ENCODE results near the gene SND1. TPM values are rescaled to one million over a fixed set of nuclear protein-coding genes. Genes with fewer than 3 reads are reported as not detected.

SND1 gene
- total RNA-seq, 6 experiments from 2014 or later = 77.5 to 150 (median 126) TPM

DNA sequence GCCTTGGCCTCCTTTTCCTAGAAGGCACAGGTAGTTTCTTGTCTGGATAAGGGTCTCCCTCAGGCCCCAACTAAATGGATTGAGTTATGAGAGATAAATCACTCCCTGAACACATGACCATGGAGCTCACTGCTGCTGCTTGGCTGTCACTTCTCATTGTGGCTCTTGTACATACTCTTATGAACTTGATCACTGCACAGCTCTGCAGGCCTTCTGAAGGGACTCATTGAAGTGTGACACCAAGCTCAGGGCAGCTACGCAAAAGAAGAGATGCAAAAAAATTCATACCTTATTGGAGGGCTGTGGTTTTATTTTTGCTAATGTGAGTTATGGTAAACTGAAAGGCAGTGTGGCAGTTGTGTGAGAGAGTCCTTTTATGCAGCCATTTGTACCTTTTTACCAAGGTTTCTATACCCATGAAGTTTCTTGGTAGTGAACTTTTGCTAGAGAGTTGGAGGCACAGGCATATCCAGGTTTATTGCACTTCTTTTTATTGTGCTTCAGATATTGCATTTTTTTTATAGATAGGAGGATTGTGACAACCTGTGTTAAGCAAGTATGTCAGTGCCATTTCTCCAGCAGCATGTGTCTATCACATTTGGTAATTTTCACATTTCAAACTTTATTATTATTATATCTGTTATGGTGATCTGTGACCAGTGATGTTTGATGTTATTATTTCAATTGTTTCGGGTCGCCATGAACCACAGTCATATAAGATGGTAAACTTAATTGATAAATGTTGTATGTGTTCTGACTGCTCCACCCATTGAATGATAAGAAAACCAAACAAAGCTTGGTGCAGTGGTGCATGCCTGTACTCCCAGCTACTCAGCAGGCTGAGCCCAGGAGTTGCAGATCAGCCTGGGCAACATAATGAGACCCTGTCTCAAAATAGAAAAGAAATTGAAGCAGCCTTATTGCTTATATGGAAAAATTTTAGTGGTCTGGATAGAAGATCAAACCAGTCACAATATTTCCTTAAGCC lies 278.6 kb downstream of the SND1 start:
- Histone ChIP-seq H3K9me3 (no peaks in the 10 kb centered on the region), H3K4me1 (no peaks in the 10 kb centered on the region), H3K4me3 (no peak overlapping the region), H3K36me3 (peaks cover 0 to 13% (median 4%) of the 10 kb centered on the region in 4 donors), H3K27ac (no peak overlapping the region), H3K27me3 (no peaks in the 10 kb centered on the region)
- intact Hi-C loops (cut with DNase I) = no loop called here
- 97% methylated on average over 3 of the region's 3 CpGs for WGBS (ENCODE audit: insufficient coverage, low coverage, low lambda C conversion rate, missing lambda C conversion rate)
- ATAC-seq (no peak), DNase-seq (no peak)
- TF ChIP-seq, protein P1, sequence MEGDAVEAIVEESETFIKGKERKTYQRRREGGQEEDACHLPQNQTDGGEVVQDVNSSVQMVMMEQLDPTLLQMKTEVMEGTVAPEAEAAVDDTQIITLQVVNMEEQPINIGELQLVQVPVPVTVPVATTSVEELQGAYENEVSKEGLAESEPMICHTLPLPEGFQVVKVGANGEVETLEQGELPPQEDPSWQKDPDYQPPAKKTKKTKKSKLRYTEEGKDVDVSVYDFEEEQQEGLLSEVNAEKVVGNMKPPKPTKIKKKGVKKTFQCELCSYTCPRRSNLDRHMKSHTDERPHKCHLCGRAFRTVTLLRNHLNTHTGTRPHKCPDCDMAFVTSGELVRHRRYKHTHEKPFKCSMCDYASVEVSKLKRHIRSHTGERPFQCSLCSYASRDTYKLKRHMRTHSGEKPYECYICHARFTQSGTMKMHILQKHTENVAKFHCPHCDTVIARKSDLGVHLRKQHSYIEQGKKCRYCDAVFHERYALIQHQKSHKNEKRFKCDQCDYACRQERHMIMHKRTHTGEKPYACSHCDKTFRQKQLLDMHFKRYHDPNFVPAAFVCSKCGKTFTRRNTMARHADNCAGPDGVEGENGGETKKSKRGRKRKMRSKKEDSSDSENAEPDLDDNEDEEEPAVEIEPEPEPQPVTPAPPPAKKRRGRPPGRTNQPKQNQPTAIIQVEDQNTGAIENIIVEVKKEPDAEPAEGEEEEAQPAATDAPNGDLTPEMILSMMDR (IDR thresholded peaks at IDR 0.05) = no peak
- no peak for TF ChIP-seq POLR2A (IDR thresholded peaks at IDR 0.05)

DNA sequence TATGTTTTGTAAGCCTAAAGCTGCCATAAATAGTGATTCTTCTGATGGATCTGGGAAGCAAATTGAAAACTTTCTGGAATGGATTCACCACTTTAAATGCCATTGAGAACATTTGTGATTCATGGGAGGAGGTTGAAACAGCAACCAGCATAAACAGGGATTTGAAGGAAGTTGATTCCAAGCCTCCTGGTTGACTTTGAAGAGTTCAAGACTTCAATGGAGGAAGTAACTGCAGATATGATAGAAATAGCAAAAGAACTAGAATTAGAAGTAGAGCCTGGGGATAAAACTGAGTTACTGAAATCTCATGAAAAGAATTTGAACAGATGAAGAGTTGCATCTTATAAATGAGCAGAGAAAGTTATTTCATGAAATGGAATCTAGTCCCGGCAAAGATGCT lies 280.1 kb downstream of the SND1 start:
- no peaks in the 10 kb centered on the region for H3K9me3 ChIP-seq
- 90% methylated on average over 1 of the region's 1 CpG for WGBS (ENCODE audit: insufficient coverage, low coverage, low lambda C conversion rate, missing lambda C conversion rate)
- intact Hi-C loops (cut with DNase I) = no loop called here

DNA sequence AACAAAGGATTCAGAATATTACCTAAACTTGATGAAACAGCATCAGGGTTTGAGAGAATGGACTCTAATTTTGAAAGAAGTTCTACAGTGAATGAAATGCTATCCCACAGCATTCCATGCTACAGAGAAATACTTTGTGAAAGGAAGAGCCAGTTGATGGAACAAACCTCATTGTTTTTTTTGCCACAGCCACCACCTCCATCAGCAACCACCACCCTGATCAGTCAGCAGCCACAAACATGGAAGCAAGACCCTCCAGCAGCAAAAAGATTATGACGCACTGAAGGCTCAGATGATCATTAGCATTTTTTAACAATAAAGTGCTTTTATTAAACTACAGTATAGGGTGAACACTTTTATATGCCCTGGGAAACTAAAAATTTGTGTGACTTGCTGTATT lies 280.5 kb downstream of the SND1 start:
- H3K9me3 ChIP-seq = no peaks in the 10 kb centered on the region
- intact Hi-C loops (cut with DNase I) = no loop called here
- H3K36me3 ChIP-seq = peaks cover 0 to 13% (median 4%) of the 10 kb centered on the region in 4 donors
- no peak for TF ChIP-seq POLR2A (IDR thresholded peaks at IDR 0.05)
- TF ChIP-seq, protein P1 (IDR thresholded peaks at IDR 0.05) = no peak
- DNase-seq = no peak
- H3K27ac ChIP-seq = no peak overlapping the region
- no peaks in the 10 kb centered on the region for H3K4me1 ChIP-seq
- 100% methylated on average over 1 of the region's 1 CpG for WGBS (ENCODE audit: insufficient coverage, low coverage, low lambda C conversion rate, missing lambda C conversion rate)
- no peak for ATAC-seq
- no peak overlapping the region for H3K4me3 ChIP-seq
- H3K27me3 ChIP-seq = no peaks in the 10 kb centered on the region

More for the DNA sequence above, 280.1 kb downstream of the SND1 start:
- H3K27ac ChIP-seq = no peak overlapping the region
- no peak for DNase-seq
- peaks cover 0 to 13% (median 4%) of the 10 kb centered on the region in 4 donors for H3K36me3 ChIP-seq
- no peaks in the 10 kb centered on the region for H3K4me1 ChIP-seq
- no peak for TF ChIP-seq POLR2A (IDR thresholded peaks at IDR 0.05)
- TF ChIP-seq, protein P1 (IDR thresholded peaks at IDR 0.05) = no peak
- H3K4me3 ChIP-seq = no peak overlapping the region
- no peak for ATAC-seq
- no peaks in the 10 kb centered on the region for H3K27me3 ChIP-seq

DNA sequence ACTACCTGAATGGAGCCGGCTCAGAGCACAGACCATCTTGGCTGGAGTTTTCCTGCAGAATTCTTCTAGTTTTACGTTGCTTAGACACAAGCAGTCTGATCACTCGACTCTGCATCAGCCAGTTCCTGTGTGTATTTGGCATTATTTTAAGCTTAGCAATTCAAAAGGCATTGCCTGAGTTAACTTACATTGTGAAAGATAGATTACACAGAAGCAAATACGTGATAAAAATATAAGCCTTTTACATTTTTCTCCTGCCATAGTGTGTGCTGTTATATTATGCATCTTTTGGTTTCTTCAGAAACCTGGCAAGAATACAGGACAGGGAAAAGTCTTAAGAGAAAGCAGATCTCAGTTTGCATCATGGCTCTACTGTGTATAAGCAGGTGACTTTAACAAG lies 281.2 kb downstream of the SND1 start:
- Histone ChIP-seq H3K9me3 (no peaks in the 10 kb centered on the region), H3K27ac (no peak overlapping the region), H3K36me3 (peaks cover 0 to 13% (median 4%) of the 10 kb centered on the region in 4 donors), H3K4me1 (no peaks in the 10 kb centered on the region), H3K27me3 (no peaks in the 10 kb centered on the region), H3K4me3 (no peak overlapping the region)
- TF ChIP-seq, protein P1 (IDR thresholded peaks at IDR 0.05) = no peak
- no peak for TF ChIP-seq POLR2A (IDR thresholded peaks at IDR 0.05)
- no peak for DNase-seq
- no peak for ATAC-seq
- intact Hi-C loops (cut with DNase I) = no loop called here
- 98% methylated on average over 4 of the region's 4 CpGs for WGBS (ENCODE audit: insufficient coverage, low coverage, low lambda C conversion rate, missing lambda C conversion rate)

Data from right lobe of liver (tissue), 6 donors.